Adipose tissue (tissue), 3 donors: Measurements from ENCODE around the gene TECPR1. TPM values are rescaled to one million over a fixed set of nuclear protein-coding genes. Genes with fewer than 3 reads are reported as not detected.

ENCODE experiments used
- H3K27ac ChIP-seq: one replicate; pipeline ENCODE4 v1.5.1; 2013; ENCODE audit warnings: low read depth, low read length
- WGBS, 3 donors: extraction: QIAGEN DNeasy Blood & Tissue Kit; methylation state at CpG; one replicate each; pipeline ENCODE4 v1.1.7; 2013; 5-methylcytosine and 5-hydroxymethylcytosine counted together
- polyA plus RNA-seq, 3 donors: library from polyadenylated mRNA; stranded (reverse); fragments of 200-250 nt; gene quantifications; one replicate each; pipeline ENCODE4 v1.2.3, GENCODE V29; 2013
- donor health status: healthy with polysubstance abuse.
- donor health status: Bipolar disorder and iron deficiency.
- donor health status: healthy.

The TECPR1 gene
- polyA plus RNA-seq, 3 donors, result 15.2 to 21.7 (median 19.0) TPM

DNA sequence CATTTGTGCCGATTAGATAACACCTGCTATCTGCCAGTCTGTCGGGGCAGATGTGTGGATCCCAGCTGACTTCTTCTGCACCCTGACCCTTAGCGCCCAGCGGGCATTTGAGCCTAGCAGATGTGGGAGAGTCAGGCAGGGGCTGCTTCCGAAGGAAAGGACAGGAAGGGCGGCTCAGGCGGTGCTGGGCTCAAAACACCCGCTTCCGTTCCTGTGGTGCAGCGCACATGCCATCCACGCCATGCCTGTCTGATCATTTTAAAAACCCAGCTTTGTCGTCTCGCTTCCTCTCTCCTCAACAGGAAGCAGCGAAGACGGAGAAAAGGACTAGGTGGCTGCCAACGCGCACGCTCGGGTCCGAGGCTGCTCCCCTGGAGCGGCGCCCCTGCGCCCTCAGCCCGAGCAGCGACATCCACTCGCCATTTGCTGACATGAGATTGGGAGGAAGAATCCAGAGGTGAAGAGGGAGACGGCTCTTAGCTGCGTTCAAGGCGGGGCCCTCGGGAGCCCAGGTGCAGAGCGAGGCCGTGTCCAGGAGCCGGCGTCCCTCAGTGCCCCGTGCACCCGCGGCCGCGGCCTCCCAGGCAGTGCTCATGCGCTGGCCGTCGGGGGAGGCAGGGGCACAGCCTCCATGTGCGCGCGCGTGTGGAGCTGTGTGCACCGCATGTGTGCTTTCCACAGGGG, 46.7 kb downstream of the TECPR1 start:
- H3K27ac ChIP-seq, result no peak overlapping the region
- 93 to 96% (median 95%) methylated on average over 47 of the region's 47 CpGs for WGBS, 3 donors

DNA sequence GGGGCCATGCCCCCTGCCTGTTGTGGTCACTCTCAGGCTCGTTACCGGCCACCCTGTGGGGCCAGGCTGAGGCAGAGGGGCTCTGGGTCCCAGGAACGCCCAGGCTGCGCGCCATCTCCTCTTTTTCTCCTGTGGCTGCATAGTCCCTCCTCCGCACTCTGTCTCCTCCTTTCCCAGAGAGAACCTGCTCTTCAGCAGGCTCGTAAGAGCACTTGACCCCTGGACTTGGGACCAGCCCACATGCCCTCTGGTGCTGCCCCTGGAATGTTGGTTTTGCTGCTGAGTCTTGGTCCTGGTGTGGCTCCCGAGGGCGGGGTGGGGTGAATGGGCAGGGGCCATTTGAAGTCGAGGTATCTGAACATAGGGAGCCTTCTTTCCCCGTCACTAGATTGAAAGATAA, 47.4 kb downstream of the TECPR1 start:
- no peak overlapping the region for H3K27ac ChIP-seq
- WGBS, 3 donors, result 83 to 95% (median 94%) methylated on average over 11 of the region's 11 CpGs

DNA sequence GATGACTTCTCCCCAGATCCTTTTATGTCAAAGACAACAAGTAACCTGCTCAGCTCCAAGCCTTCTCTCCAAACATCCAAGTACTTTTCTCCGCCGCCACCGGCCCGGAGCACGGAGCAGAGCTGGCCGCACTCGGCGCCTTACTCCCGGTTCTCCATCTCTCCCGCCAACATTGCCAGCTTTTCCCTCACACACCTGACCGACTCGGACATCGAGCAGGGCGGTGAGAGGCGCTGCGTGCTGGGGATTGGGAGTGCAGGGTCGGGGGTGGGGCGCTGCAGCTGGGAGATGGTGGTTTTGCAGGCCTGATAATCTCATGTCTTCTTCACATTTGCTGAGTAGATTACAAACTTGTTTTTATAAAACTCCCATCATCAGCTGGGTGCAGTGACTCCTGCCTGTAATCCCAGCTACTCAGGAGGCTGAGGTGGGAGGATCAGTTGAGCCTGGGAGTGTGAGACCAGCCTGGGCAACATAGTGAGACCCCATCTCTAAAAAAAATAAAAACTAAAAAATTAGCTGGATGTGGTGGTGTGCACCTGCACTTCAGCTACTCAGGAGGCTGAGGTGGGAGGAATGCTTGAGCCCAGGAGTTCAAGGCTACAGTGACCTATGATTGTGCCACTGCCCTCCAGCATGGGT, 47.9 kb downstream of the TECPR1 start:
- H3K27ac ChIP-seq, result no peak overlapping the region

DNA sequence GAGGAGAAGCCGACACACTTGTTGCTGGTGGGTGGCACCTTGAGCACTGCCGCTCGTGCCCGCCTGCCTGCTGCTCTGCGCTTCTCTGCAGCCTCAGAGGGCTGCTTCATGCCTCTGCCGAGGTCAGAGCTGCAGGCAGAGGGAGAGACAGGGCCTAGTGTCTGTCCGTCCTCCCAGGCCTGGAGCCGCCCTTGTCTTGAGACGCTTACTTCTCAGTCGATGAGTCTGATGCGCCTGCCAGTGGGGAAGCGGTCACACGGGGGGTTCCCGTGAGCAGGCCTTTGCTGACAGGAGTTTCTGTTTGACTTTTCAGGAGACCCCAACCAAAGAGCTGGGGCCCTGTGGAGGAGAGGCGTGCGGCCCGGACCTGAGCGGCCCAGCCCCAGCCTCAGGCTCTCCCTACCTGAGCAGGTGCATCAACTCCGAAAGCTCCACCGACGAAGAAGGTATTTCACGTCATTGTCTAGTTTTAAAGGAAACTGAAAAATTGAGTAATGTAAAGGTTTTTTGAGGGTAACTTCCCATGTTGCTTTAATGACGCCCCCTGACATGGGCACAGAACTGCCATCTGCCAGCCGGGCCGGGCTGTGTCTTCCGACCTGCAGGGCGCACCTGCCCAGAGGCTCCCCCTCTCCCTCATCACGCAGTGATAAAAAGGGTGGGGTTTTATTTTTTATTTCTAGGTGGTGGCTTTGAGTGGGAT, 48.6 kb downstream of the TECPR1 start:
- 92 to 94% (median 94%) methylated on average over 28 of the region's 28 CpGs for WGBS, 3 donors
- no peak overlapping the region for H3K27ac ChIP-seq

More for the DNA sequence above, 47.9 kb downstream of the TECPR1 start:
- 93 to 98% (median 97%) methylated on average over 18 of the region's 18 CpGs for WGBS, 3 donors

DNA sequence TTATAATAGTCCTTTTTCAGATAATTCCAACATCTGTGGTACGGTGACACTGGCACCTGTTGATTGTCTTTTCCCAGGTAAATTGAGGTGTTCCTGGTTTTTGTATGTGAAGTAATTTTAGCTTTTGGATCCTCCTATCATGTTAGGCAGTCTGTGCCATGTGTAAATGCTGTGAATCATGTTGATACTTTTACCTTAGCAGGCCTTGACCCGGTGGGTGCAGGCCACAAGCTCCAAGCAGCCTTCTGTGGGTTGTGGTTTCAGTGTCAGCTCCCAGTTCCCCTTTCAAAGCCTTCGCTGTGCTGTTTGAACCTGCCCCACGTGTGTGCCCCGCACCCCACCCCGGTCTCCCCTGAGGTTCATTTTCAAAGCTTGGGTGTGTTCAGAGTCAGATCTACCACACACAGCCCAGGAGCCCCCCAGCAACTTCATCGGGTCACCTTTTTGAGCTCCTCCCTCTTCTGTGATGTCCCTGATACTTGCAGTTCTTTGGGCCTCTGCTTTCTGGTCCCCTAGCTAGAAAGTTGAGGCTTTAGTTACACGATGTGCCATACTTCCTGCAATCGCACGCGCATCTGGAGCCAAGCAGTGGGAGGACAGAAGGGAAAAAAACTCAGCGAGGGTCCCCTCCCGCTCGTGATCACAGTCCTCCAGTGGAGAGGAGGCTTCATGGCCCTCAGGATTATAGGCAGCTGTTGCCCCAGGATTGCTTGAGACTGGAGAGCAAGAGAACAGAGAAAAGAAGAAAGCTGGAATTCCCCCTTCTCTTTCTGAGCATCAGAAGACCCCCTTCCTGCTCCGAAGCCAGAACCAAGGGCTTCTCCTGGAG, 49.5 kb downstream of the TECPR1 start:
- no peak overlapping the region for H3K27ac ChIP-seq
- WGBS, 3 donors, result 52 to 85% (median 70%) methylated on average over 15 of the region's 15 CpGs

DNA sequence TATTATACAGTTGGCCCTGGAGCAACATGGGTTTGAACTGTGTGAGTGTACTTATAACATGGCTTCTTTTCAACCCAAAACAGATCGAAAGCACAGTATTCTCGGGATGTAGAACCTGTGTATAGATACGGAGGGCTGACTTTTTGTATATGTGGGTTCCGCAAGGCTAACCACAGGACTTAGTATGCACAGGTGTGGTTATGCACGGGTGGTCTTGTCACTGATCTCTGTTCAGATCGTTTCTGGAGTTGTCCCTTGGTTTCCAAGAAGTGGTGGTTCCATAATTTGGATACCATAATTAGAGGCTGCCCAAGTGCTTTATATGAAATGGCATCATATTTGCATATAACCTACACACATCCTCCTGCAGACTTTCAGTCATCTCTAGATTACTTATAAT, 51.7 kb downstream of the TECPR1 start:
- whole genome bisulfite sequencing, 3 donors, result 84 to 92% (median 89%) methylated on average over 6 of the region's 6 CpGs
- H3K27ac ChIP-seq, result no peak overlapping the region

DNA sequence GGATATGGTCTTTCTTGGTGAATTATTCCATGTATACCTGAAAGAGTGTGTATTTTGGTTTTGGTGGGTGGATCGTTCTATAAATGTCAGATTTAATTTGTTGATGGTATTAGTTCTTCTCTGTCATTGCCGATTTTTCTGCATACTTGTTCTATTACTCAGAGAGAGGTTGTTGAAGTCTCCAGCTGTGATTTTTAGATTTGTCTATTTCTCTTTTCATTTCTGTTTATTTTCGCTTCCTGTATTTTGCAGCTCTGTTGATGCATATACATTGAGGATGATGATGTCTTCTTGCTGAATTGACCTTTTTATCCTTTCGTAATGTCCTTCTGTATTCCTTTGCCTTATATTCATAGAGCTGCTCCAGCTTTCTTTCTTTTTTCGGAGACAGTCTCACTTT, 52.9 kb downstream of the TECPR1 start:
- no peak overlapping the region for H3K27ac ChIP-seq
- WGBS, 3 donors, result 97 to 98% (median 97%) methylated on average over 5 of the region's 5 CpGs

DNA sequence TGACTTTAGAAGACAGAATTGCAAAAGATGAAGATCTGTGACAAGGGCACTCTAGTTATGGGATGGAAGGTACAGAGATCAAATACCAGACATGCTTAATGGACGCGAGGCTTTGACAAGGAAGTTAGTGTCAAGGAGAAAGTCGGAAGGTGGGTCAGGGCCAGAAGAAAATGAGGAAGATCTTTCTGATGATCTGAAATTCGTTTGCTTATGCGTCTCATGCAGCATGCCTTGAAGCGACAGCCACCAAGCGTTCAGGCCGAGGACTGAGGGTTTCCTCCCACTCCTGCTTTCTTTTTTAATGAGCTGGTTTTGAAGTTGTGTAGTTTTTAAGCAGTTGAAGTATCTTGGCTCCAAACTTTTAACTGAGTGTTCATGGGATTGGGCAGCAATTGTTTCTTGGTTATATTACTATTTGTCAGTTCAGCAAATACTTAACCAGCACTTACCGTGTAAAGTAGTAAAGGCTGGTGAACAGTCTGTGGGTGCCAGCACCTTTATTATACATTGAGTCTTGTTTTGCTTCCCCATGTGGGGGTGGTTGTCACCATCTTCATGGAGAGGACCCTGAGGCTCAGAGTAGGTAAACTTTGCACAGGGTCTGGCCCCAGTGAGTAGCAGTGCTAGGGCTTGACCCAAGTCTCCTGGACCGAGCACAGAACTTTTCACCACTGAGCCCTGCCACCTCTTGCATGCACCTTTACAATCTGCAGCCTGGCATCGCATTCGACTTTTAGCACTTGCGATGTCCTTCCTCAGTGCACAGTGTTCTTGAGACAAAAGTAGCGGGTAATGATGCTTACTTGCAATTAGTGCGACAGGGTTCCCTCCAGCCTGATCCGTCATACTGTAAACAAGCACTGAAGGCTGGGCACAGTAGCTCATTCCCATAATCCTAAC, 55.1 kb downstream of the TECPR1 start:
- 84 to 89% (median 89%) methylated on average over 16 of the region's 16 CpGs for WGBS, 3 donors

DNA sequence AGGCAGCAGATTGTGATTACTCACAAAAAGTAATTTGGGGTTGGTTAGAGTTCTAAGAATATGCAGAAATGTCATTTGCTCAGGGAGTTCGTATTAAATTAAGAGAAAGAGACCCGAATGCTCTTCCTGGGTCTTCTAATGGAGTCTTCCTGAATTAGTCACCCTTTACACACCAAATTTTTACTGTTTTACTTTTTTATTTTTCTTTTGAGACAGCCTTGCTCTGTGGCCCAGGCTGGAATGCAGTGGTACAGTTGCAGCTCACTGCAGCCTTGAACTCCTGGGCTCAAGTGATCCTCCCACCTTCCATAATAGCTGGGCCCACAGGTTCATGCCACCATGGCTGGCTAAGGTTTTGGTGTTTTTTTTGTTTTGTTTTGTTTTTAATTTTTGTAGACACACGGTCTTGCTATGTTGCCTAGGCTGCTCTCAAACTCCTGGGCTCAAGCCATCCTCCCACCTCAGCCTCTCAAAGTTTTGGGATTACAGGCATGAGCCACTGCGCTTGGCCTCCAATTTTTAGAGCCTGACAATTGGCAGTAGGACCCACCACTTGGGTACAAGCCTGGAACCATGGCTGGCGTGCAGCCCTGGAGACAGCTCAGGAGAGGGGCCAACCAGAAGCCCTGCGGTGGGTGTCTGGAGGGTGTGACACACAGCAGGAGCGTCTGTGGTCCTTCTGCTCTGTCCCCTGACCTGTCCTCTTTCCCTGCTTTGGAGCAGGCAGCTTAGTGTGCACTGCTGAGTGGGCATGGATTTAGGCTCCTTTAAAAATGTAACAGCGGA, 57.2 kb downstream of the TECPR1 start:
- H3K27ac ChIP-seq, result no peak overlapping the region
- 92 to 97% (median 94%) methylated on average over 8 of the region's 8 CpGs for WGBS, 3 donors

More for the DNA sequence above, 55.1 kb downstream of the TECPR1 start:
- no peak overlapping the region for H3K27ac ChIP-seq

DNA sequence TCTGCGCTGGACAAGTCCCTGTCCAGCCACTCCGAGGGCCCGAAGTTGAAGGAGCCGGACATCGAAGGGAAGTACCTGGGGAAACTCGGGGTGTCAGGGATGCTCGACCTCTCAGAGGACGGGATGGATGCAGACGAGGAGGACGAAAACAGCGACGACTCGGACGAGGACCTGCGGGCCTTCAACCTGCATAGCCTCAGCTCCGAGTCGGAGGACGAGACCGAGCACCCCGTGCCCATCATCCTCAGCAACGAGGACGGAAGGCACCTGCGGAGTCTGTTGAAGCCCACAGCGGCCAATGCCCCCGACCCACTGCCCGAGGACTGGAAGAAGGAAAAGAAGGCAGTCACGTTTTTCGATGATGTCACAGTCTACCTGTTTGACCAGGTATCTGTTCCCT, 57.8 kb downstream of the TECPR1 start:
- H3K27ac ChIP-seq, result no peak overlapping the region
- WGBS, 3 donors, result 96 to 97% (median 96%) methylated on average over 28 of the region's 28 CpGs

DNA sequence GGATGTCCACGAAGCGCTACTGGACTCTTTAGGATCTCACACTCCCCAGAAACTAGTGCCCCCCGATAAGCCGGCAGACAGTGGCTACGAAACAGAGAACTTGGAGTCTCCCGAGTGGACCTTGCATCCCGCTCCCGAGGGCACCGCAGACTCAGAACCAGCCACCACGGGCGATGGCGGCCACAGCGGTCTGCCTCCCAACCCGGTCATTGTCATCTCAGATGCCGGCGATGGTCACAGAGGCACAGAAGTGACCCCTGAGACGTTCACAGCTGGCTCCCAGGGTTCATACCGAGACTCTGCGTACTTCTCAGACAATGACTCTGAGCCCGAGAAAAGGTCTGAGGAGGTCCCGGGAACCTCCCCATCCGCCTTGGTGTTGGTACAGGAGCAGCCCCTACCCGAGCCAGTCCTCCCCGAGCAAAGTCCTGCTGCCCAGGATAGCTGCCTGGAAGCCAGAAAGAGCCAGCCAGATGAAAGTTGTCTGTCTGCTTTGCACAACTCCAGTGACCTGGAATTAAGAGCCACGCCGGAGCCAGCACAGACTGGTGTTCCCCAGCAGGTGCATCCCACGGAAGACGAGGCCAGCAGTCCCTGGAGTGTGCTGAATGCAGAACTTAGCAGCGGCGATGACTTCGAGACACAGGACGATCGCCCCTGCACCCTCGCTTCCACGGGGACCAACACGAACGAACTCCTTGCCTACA, 58.4 kb downstream of the TECPR1 start:
- no peak overlapping the region for H3K27ac ChIP-seq
- WGBS, 3 donors, result 94 to 98% (median 97%) methylated on average over 37 of the region's 37 CpGs

DNA sequence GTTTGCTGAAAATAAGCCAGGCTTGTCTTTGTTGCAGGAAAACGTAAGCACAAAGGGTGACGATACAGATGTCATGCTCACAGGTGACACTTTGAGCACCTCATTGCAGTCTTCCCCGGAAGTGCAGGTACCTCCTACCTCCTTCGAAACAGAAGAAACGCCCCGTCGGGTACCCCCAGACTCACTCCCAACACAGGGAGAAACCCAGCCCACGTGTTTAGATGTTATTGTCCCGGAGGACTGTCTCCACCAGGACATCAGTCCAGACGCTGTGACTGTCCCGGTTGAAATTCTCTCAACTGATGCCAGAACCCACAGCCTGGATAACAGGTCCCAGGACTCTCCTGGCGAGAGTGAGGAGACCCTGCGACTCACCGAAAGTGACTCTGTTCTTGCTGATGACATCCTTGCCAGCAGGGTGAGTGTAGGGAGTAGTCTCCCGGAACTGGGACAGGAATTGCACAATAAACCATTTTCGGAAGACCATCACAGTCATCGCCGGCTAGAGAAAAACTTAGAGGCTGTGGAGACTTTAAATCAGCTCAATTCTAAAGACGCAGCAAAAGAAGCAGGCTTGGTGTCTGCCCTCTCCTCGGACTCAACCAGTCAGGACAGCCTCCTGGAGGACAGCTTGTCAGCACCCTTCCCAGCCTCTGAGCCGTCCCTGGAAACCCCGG, 59.1 kb downstream of the TECPR1 start:
- H3K27ac ChIP-seq, result no peak overlapping the region
- 90 to 96% (median 91%) methylated on average over 22 of the region's 22 CpGs for WGBS, 3 donors

DNA sequence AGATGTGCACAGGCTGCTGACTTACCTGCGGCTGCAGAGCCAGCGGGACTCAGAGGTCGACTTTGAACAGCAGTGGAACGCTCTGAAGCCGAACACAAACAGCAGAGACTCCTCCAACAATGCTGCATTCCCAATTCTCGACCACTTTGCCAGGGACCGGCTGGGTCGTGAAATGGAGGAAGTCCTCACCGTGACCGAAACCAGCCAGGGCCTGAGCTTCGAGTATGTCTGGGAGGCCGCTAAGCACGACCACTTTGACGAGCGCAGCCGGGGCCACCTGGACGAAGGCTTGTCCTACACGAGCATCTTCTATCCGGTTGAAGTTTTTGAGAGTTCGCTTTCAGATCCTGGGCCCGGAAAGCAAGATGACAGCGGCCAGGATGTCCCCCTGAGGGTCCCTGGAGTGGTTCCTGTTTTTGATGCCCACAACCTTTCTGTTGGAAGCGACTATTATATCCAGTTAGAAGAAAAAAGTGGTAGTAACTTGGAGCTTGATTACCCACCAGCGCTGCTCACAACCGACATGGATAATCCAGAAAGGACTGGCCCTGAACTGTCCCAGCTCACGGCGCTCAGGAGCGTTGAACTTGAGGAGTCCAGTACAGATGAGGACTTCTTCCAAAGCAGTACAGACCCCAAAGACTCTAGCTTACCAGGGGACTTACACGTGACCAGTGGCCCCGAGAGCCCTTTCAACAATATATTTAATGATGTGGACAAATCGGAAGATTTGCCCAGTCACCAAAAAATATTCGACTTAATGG, 60.2 kb downstream of the TECPR1 start:
- WGBS, 3 donors, result 93 to 96% (median 96%) methylated on average over 32 of the region's 32 CpGs
- H3K27ac ChIP-seq, result no peak overlapping the region

DNA sequence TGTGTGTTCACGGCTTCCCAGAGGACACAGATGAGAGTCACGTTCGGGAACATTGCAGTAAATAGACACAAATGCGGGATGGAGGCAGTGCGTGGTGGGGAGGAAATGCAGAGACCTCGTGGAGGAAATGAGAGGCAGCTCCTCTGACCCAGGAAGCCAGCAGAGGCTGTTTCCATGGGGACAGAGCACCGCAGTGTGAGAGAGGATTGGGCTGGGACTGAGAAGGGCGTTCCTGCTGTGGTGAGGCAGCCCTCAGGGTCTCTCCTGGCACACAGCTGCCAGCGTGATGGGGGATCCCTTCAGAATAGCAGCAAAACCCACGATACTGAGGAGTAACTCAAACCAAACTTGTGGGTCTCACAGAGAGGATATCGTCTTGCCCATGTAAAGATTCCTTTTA, 62.5 kb downstream of the TECPR1 start:
- WGBS, 3 donors, result 93 to 94% (median 94%) methylated on average over 11 of the region's 11 CpGs

DNA sequence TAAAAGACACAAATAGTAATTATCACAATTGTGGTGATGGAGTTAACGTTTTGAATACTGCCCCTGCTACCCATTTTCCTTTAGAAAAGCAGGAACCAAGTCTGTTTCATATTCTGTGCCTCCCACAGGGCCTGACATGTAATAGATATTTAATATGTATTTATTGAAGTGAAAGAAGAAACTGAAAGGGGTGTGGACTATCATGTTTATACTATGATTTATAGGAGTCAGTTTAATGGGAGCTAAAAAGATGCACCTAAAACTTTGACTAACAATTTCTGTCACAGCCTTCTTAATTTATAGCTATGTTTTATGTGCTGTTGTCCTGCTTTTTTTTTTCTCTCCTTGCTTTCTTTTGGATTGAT, 64.9 kb downstream of the TECPR1 start:
- WGBS, 3 donors, result 37 to 63% (median 41%) methylated on average over 1 of the region's 1 CpG
- H3K27ac ChIP-seq, result no peak overlapping the region

More for the DNA sequence above, 62.5 kb downstream of the TECPR1 start:
- no peak overlapping the region for H3K27ac ChIP-seq
